K562 (cell line): ENCODE data around the gene PHACTR2. TPM values are rescaled to one million over a fixed set of nuclear protein-coding genes. Genes with fewer than 3 reads are reported as not detected.

Source experiments
- ATAC-seq: fragments of 200-7000 bp; cut with Tn5 transposase; 3 replicates; pipeline ENCODE4 v1.9.1; 2020; ENCODE audit warnings: moderate library complexity
- BruUV-seq: library from RNA; stranded (reverse); fragments of 400-500 nt; replicated peaks from 2 replicates; lab custom pipeline; 2021; lab: Mats Ljungman, UMichigan
- CTCF ChIA-PET: fragments of 300-600 bp; formaldehyde crosslinking; extraction: SDS; loops from one replicate; lab custom pipeline; 2021; ENCODE audit warnings: low intra/inter-chr PET ratio; lab: Yijun Ruan, JAX
- POLR2A ChIA-PET: fragments of 300-600, 350-650 bp; sonication (Branson Sonifier 250); formaldehyde crosslinking; extraction: SDS; loops from one replicate; lab custom pipeline; 2021; ENCODE audit warnings: antibody characterized with exemption, inconsistent platforms; lab: Yijun Ruan, JAX
- DNase-seq, 4 experiments: peaks; one replicate each; pipeline versions ENCODE4 v3.0.0 to v3.0.0-alpha.2; 2011 to 2018; ENCODE audit warnings: low spot score in 3 of 4, mixed read lengths in 3 of 4; ENCODE audit errors: extremely low read depth in 1 of 4
- FAIRE-seq: peaks from 2 replicates; lab custom pipeline; 2011; peaks lifted over from hg19 to GRCh38; lab: Jason Lieb, UNC
- H2AFZ ChIP-seq: 2 replicates; pipeline ENCODE4 v1.6.0; 2011; ENCODE audit warnings: low read depth, low read length, control low read depth, inconsistent platforms
- H3K27ac ChIP-seq: fragments of 200-600 bp; 3 replicates; pipeline ENCODE4 v1.8.0; 2011; ENCODE audit warnings: low read depth, mild to moderate bottlenecking, control low read depth, inconsistent platforms, low read length, moderate library complexity, mixed read lengths; ENCODE audit errors: extremely low read depth
- H3K27me3 ChIP-seq, 2 experiments: fragments of 300-600 bp in 1 of 2; 2 replicates in 1 of 2; 3 replicates in 1 of 2; pipeline versions ENCODE4 v1.6.0 to v1.8.0; 2011; ENCODE audit warnings: inconsistent platforms in 2 of 2, low read length in 2 of 2, mild to moderate bottlenecking in 1 of 2, mixed read lengths in 1 of 2, moderate library complexity in 1 of 2; ENCODE audit not compliant: control insufficient read depth in 2 of 2, insufficient read depth in 2 of 2
- H3K36me3 ChIP-seq: fragments of 300-600 bp; 3 replicates; pipeline ENCODE4 v1.8.0; 2011; ENCODE audit warnings: mild to moderate bottlenecking, low read length, inconsistent platforms; ENCODE audit not compliant: control insufficient read depth, insufficient read depth
- H3K4me1 ChIP-seq, 2 experiments: fragments of 200-600 bp in 1 of 2; replicated peaks in 1 of 2; 2 replicates in 1 of 2; 3 replicates in 1 of 2; pipeline versions ENCODE4 v1.5.1 to v1.8.0; 2011; ENCODE audit warnings: inconsistent platforms in 2 of 2, low read length in 2 of 2, mild to moderate bottlenecking in 1 of 2, mixed read lengths in 1 of 2, moderate library complexity in 1 of 2; ENCODE audit not compliant: control insufficient read depth in 2 of 2, insufficient read depth in 2 of 2
- H3K4me2 ChIP-seq: 2 replicates; pipeline ENCODE4 v1.6.1; 2011; ENCODE audit warnings: low read length, control low read depth, inconsistent platforms, mixed read lengths; ENCODE audit not compliant: insufficient read depth
- H3K4me3 ChIP-seq: fragments of 200-600 bp; sonication (generic), shearing (Covaris generic); 2 replicates; pipeline ENCODE4 v1.5.1; 2016; ENCODE audit warnings: control low read depth, inconsistent platforms
- H3K79me2 ChIP-seq: fragments of 200-600 bp; 3 replicates; pipeline ENCODE4 v1.8.0; 2011; ENCODE audit warnings: low read length, inconsistent platforms; ENCODE audit not compliant: control insufficient read depth, insufficient read depth
- H3K9ac ChIP-seq, 2 experiments: 2 replicates each; pipeline versions ENCODE4 v1.6.0 to v1.6.1; 2011; ENCODE audit warnings: low read depth in 2 of 2, low read length in 2 of 2, control low read depth in 1 of 2, inconsistent platforms in 1 of 2, mild to moderate bottlenecking in 1 of 2, mixed read lengths in 1 of 2; ENCODE audit not compliant: insufficient read depth in 1 of 2
- H3K9me1 ChIP-seq: one replicate; pipeline ENCODE4 v1.6.0; 2011; ENCODE audit warnings: inconsistent platforms, mild to moderate bottlenecking, low read length, moderate library complexity; ENCODE audit not compliant: control insufficient read depth, insufficient read depth
- H3K9me3 ChIP-seq: replicated peaks from 2 replicates; pipeline ENCODE4 v1.5.1; 2011; ENCODE audit warnings: low read depth, low read length, inconsistent platforms; ENCODE audit not compliant: control insufficient read depth, insufficient read depth
- H4K20me1 ChIP-seq: replicated peaks from 2 replicates; pipeline ENCODE4 v1.6.1; 2011; ENCODE audit warnings: low read length, inconsistent platforms, mixed read lengths; ENCODE audit not compliant: control insufficient read depth, insufficient read depth
- EZH2 ChIP-seq: IDR thresholded peaks from 2 replicates; pipeline ENCODE4 v1.6.1; 2012; ENCODE audit warnings: low read depth, mild to moderate bottlenecking, inconsistent platforms, low read length, borderline replicate concordance
- LCOR ChIP-seq: sonication (generic); formaldehyde crosslinking; IDR thresholded peaks from 2 replicates; pipeline ENCODE4 v1.8.0; 2022; ENCODE audit warnings: mild to moderate bottlenecking, missing genetic modification reagents
- MYBL2 ChIP-seq, 2 experiments: fragments of 450-650 bp in 1 of 2; sonication (generic) in 1 of 2; formaldehyde crosslinking in 1 of 2; IDR thresholded peaks; 2 replicates each; pipeline versions ENCODE4 v1.6.1 to v1.8.1; 2017 to 2022; ENCODE audit warnings: borderline replicate concordance in 1 of 2, inconsistent platforms in 1 of 2, low read depth in 1 of 2, mild to moderate bottlenecking in 1 of 2, missing genetic modification reagents in 1 of 2, moderate library complexity in 1 of 2
- NFATC3 ChIP-seq: fragments of 450-650 bp; IDR thresholded peaks from 2 replicates; pipeline ENCODE4 v1.6.1; 2017; ENCODE audit warnings: mild to moderate bottlenecking
- SMAD2 ChIP-seq: fragments of 150-350 bp; IDR thresholded peaks from 2 replicates; pipeline ENCODE4 v1.6.1; 2014; ENCODE audit warnings: low read depth, mild to moderate bottlenecking, low read length
- TOE1 ChIP-seq, 2 experiments: fragments of 450-650 bp in 1 of 2; sonication (generic) in 1 of 2; formaldehyde crosslinking in 1 of 2; IDR thresholded peaks; 2 replicates each; pipeline versions ENCODE4 v1.7.1 to v1.8.0; 2016 to 2022; ENCODE audit warnings: borderline replicate concordance in 2 of 2, mild to moderate bottlenecking in 2 of 2, antibody characterized with exemption in 1 of 2, inconsistent platforms in 1 of 2, low read depth in 1 of 2, missing genetic modification reagents in 1 of 2, moderate library complexity in 1 of 2
- TRIM28 ChIP-seq: fragments of 450-650 bp; IDR thresholded peaks from 2 replicates; pipeline ENCODE4 v1.6.1; 2017
- XRCC5 ChIP-seq: fragments of 200-400 bp; formaldehyde crosslinking; IDR thresholded peaks from 2 replicates; pipeline ENCODE4 v1.6.1; 2017; ENCODE audit warnings: low read depth, mild to moderate bottlenecking, low read length
- ZBTB1 ChIP-seq: sonication (generic); formaldehyde crosslinking; IDR thresholded peaks from 2 replicates; pipeline ENCODE4 v1.8.1; 2023; ENCODE audit warnings: missing genetic modification reagents, low read depth, mild to moderate bottlenecking, borderline replicate concordance
- ZBTB8A ChIP-seq: fragments of 450-650 bp; IDR thresholded peaks from 2 replicates; pipeline ENCODE4 v1.6.1; 2018; ENCODE audit warnings: mild to moderate bottlenecking, moderate library complexity; ENCODE audit not compliant: partially characterized antibody
- ZNF134 ChIP-seq: fragments of 250-450 bp; sonication (Bioruptor Pico); conservative IDR thresholded peaks from 2 replicates; pipeline ENCODE4 v1.4.0; 2020
- ZNF143 ChIP-seq: sonication (generic); formaldehyde crosslinking; IDR thresholded peaks from 2 replicates; pipeline ENCODE4 v1.9.0; 2022; ENCODE audit warnings: mild to moderate bottlenecking, missing genetic modification reagents
- WGBS: fragments of 100-300 bp; shearing (Covaris generic); methylation state at CpG from one replicate; pipeline ENCODE4 v1.1.6; 2016; ENCODE audit warnings: low coverage, mixed read lengths; ENCODE audit not compliant: insufficient coverage; ENCODE audit errors: missing lambda C conversion rate; 5-methylcytosine and 5-hydroxymethylcytosine counted together
- in situ Hi-C: fragments of 300-500 bp; cut with MboI; formaldehyde crosslinking; loops from 4 replicates; pipeline ENCODE4 v1.15.0; 2018; ENCODE audit warnings: inconsistent platforms, mixed read lengths
- intact Hi-C: fragments of 100-400 bp; cut with micrococcal nuclease; formaldehyde crosslinking; loops from 2 replicates; pipeline ENCODE4 v1.14.2; 2022
- polyA plus RNA-seq, 8 experiments: library from polyadenylated mRNA; depleted of rRNA in 4 of 8; stranded (reverse) in 5 of 8; unstranded in 3 of 8; fragments of >200 nt; fragmentation: Nextera tagmentation in 2 of 8; fragmentation: Illumina TruSeq in 1 of 8; extraction: Ambion mirVana in 2 of 8; extraction: Trizol in 1 of 8; gene quantifications; 2 replicates each; pipeline versions ENCODE4 v1.2.1 to v1.2.3, GENCODE V29; 2011 to 2014; ENCODE audit warnings: inconsistent platforms in 1 of 8, missing spikeins in 1 of 8
- total RNA-seq, 7 experiments: library from RNA; depleted of rRNA in 6 of 7; stranded (reverse); fragments of >200 nt in 6 of 7; fragmentation: Illumina TruSeq in 2 of 7; extraction: Trizol in 2 of 7; gene quantifications; 2 replicates each; pipeline versions ENCODE4 v1.2.1 to v1.2.3, GENCODE V29; 2011 to 2021; ENCODE audit warnings: low replicate concordance in 1 of 7
- TF ChIP-seq, protein P1 (sequence below): fragments of 450-650 bp; IDR thresholded peaks from 2 replicates; pipeline ENCODE4 v1.6.1; 2016; ENCODE audit warnings: missing biosample characterization, missing genetic modification characterization
- TF ChIP-seq, protein P2 (sequence below): fragments of 250-450 bp; sonication (Bioruptor Pico); IDR thresholded peaks from 2 replicates; pipeline ENCODE4 v1.6.1; 2021; ENCODE audit warnings: mild to moderate bottlenecking

Gene PHACTR2
- total and polyA plus RNA-seq, 9 of the 15 experiments (the other 6 are each of a cell fraction or from before 2014, with no cell fraction given): 5.3 to 52.5 (median 22.9) TPM

DNA sequence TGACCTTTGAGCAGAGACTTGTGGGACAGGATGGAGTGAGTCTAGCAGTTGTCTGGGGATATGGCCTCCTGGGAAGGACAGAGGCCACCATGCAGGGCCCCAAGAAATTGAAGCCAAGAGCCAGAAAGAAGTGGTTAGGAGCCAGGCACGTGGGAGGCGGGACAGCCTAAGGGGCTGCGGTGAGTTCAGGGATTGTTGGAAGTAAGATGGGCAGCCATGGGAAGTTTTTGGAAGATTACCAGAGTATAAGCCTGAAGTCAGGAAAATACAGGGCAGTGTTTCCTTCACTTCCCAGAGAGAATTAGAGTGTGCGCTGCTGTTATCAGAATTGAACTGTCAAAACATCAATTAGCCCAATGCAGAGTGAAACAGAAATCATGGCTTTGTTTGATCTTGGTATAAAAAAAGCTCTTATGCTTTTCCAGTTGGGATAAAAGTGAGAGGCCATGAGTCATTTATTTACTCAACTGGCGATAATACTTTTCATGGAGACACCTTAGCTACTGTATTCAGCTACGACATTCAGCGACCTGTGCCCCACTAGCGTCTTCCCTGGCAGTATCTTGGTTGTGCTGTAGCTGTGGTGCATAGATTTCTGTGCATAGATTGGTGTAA is 66.9 kb downstream of the PHACTR2 start:
- Histone ChIP-seq H3K79me2 (no peaks in the 10 kb centered on the region), H3K4me2 (no peak overlapping the region), H3K9ac (no peak overlapping the region), H2AFZ (no peak overlapping the region), H3K4me3 (no peak overlapping the region), H3K36me3 (no peaks in the 10 kb centered on the region; the same call in 2 of the 3 replicates), H4K20me1 (no peaks in the 10 kb centered on the region), H3K9me1 (no peaks in the 10 kb centered on the region), H3K27me3 (no peaks in the 10 kb centered on the region), H3K27ac (no peak overlapping the region), H3K9me3 (no peaks in the 10 kb centered on the region), H3K4me1 (peaks cover 0 to 12% of the 10 kb centered on the region in 2 experiments; a peak in 4 of 5 replicates)
- intact Hi-C loops (no loop called here), in situ Hi-C loops (no loop called here)
- WGBS: 62% methylated on average over 8 of the region's 8 CpGs
- FAIRE-seq: no peak
- BruUV-seq: no TSS peak
- no peak for TF ChIP-seq TOE1 (IDR thresholded peaks at IDR 0.05; ENCODE audit: borderline replicate concordance)
- TF ChIP-seq TOE1 (CRISPR knock-in tag; IDR thresholded peaks at IDR 0.05; ENCODE audit: borderline replicate concordance, low read depth): no peak
- no peak for TF ChIP-seq XRCC5
- no peak for TF ChIP-seq ZBTB1
- TF ChIP-seq ZNF134 (CRISPR knock-in tag): no peak
- no peak for TF ChIP-seq ZBTB8A
- TF ChIP-seq SMAD2: no peak
- TF ChIP-seq MYBL2 (IDR thresholded peaks at IDR 0.05; ENCODE audit: low read depth): no peak
- no peak for TF ChIP-seq MYBL2 (CRISPR knock-in tag; IDR thresholded peaks at IDR 0.05; ENCODE audit: borderline replicate concordance)
- TF ChIP-seq EZH2: no peak
- no peak for TF ChIP-seq NFATC3
- TF ChIP-seq, protein P1, sequence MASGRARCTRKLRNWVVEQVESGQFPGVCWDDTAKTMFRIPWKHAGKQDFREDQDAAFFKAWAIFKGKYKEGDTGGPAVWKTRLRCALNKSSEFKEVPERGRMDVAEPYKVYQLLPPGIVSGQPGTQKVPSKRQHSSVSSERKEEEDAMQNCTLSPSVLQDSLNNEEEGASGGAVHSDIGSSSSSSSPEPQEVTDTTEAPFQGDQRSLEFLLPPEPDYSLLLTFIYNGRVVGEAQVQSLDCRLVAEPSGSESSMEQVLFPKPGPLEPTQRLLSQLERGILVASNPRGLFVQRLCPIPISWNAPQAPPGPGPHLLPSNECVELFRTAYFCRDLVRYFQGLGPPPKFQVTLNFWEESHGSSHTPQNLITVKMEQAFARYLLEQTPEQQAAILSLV (tag): no peak
- TF ChIP-seq LCOR: no peak
- no peak for TF ChIP-seq TRIM28
- TF ChIP-seq, protein P2, sequence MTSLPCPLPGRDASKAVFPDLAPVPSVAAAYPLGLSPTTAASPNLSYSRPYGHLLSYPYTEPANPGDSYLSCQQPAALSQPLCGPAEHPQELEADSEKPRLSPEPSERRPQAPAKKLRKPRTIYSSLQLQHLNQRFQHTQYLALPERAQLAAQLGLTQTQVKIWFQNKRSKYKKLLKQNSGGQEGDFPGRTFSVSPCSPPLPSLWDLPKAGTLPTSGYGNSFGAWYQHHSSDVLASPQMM (CRISPR knock-in tag): no peak
- no peak for TF ChIP-seq ZNF143 (CRISPR knock-in tag)
- no peak for DNase-seq
- CTCF ChIA-PET: no interaction called here
- ATAC-seq: no peak
- POLR2A ChIA-PET: interaction anchor here (0.6 to 1.4 kb wide), 3 partner anchors 12 to 21 kb away, joined by 3 to 4 read pairs (median 3); no protein-coding TSS in a partner anchor
